Lower leg skin (tissue), 4 donors: ENCODE data around the gene SELENOI. TPM values are rescaled to one million over a fixed set of nuclear protein-coding genes. Genes with fewer than 3 reads are reported as not detected.

Source experiments
- DNase-seq, 2 donors: peaks; one replicate each; pipeline ENCODE4 v3.0.0-alpha.2; 2019; ENCODE audit warnings: low spot score in 2 of 2
- H3K4me3 ChIP-seq: fragments of 200-600 bp; sonication (generic); 2 replicates; pipeline ENCODE4 v1.5.1; 2017; ENCODE audit warnings: mild to moderate bottlenecking, low read depth; ENCODE audit not compliant: poor library complexity, severe bottlenecking
- POLR2A ChIP-seq, 2 donors: fragments of 450-650 bp; IDR thresholded peaks; one replicate each; pipeline ENCODE4 v1.6.1; 2016 to 2017; ENCODE audit warnings: antibody characterized with exemption in 2 of 2, mild to moderate bottlenecking in 1 of 2, moderate library complexity in 1 of 2
- WGBS, 2 donors: methylation state at CpG; one replicate each; pipeline ENCODE4 v1.1.5; 2018; 5-methylcytosine and 5-hydroxymethylcytosine counted together
- intact Hi-C: fragments of 100-400 bp; cut with DNase I; formaldehyde crosslinking; loops from one replicate; pipeline ENCODE4 v1.15.0; 2023; ENCODE audit warnings: low total_unique reads
- total RNA-seq, 4 donors: library from RNA; depleted of rRNA; stranded (reverse); fragments of >200 nt; gene quantifications; one replicate each; pipeline ENCODE4 v1.1.0, GENCODE V29; 2016
- TF ChIP-seq, protein P1 (sequence below), 3 donors: fragments of 450-650 bp; IDR thresholded peaks; one replicate each; pipeline ENCODE4 v1.5.1; 2016; ENCODE audit warnings: antibody characterized with exemption in 3 of 3, mild to moderate bottlenecking in 3 of 3, moderate library complexity in 2 of 3

The SELENOI gene
- total RNA-seq, 4 donors from 2014 or later = 24.7 to 34.3 (median 29.2) TPM

DNA sequence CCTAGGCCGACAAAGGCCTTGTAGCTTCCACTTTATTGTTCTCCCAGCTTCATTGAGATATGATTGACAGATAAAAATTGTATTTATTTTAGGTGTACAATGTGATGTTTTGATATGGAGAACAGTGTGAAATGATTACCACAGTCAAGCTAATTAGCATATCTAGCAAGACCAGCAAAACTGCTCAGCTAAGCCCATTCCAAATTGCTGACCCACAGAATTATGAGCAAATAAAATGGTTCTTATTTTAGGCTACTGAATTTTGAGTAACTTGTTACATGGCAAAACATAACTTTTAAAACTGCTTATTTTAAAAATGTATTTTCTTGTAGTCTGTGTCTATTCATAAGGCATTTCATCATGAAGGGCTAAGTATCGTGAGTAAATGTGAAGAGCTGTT, 8.6 kb upstream of the SELENOI start:
- no peak for TF ChIP-seq POLR2A (IDR thresholded peaks at IDR 0.05)
- TF ChIP-seq, protein P1, sequence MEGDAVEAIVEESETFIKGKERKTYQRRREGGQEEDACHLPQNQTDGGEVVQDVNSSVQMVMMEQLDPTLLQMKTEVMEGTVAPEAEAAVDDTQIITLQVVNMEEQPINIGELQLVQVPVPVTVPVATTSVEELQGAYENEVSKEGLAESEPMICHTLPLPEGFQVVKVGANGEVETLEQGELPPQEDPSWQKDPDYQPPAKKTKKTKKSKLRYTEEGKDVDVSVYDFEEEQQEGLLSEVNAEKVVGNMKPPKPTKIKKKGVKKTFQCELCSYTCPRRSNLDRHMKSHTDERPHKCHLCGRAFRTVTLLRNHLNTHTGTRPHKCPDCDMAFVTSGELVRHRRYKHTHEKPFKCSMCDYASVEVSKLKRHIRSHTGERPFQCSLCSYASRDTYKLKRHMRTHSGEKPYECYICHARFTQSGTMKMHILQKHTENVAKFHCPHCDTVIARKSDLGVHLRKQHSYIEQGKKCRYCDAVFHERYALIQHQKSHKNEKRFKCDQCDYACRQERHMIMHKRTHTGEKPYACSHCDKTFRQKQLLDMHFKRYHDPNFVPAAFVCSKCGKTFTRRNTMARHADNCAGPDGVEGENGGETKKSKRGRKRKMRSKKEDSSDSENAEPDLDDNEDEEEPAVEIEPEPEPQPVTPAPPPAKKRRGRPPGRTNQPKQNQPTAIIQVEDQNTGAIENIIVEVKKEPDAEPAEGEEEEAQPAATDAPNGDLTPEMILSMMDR (IDR thresholded peaks at IDR 0.05) = no peak
- 91 to 92% methylated on average over 2 of the region's 2 CpGs for WGBS, 2 donors
- H3K4me3 ChIP-seq = no peak overlapping the region
- no peak for DNase-seq
- intact Hi-C loops = no loop called here

DNA sequence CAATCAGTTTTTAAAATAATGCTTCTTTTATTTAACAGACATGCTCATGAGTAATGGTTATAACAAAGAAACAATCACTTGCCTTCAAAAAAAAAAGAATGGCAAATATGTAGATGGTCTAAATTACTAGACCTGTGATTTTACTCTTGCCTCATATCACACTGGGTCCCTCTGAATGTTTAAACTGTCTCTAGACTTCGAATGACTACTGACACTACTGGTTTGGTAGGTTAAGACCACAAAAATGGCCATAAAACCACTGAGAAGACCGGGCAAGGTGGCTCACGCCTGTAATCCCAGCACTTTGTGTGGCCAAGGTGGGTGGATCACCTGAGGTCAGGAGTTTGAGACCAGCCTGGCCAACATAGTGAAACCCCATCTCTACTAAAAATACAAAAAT, 5.1 kb upstream of the SELENOI start:
- intact Hi-C loops = no loop called here
- TF ChIP-seq, protein P1 (IDR thresholded peaks at IDR 0.05) = no peak
- TF ChIP-seq POLR2A (IDR thresholded peaks at IDR 0.05) = no peak
- no peak for DNase-seq
- no peak overlapping the region for H3K4me3 ChIP-seq
- WGBS, 2 donors = 54 to 84% methylated on average over 3 of the region's 3 CpGs

DNA sequence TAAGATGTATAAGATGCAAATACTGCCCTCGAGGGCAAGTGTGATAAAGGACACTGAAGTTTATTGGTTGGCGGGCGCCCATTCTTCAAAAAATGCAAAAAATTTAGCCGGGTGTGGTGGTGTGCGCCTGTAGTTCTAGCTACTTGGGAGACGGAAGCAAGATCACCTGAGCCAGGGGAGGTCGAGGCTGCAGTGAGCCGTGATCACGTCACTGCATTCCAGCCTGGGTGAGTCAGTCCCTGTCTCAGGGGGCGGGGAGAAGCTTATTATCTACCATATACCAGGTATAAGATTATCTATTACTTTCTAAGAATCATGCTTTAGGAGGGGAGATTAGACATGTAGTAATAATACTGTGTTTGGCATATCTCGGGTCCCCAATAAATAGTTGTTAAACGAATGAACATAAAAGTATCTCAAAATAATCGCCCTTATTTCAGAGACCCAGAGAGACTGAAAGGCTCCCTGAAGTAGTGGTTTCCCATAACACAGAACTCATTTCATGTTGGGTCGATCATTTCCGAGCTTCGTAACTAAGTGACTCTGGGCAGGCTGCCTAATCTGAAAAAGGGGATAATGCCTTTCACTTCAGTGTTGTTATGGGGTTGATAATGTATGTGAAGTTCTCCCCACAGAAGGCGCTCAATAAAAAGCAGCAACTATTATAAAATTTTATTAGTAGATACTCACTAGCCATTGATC, 1.2 kb upstream of the SELENOI start:
- no peak for TF ChIP-seq POLR2A (IDR thresholded peaks at IDR 0.05)
- TF ChIP-seq, protein P1 (IDR thresholded peaks at IDR 0.05) = no peak
- H3K4me3 ChIP-seq = peak overlapping the region; percentile 66
- no peak for DNase-seq
- intact Hi-C loops = no loop called here
- WGBS, 2 donors = 36 to 42% methylated on average over 17 of the region's 17 CpGs

DNA sequence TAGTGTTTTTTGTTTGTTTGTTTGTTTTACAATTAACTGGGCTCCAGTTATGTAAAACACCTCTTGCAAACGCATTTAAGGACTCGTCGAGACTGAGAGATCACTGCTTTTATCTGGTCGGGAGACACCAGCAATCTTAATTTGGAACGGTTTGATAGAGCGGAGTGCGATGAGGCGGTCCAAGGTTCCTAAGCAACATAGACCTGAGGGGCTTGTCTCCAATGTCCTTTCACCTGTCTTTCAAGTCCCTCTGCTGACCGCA, 729 bp upstream of the SELENOI start:
- TF ChIP-seq POLR2A (IDR thresholded peaks at IDR 0.05) = no peak
- TF ChIP-seq, protein P1 (IDR thresholded peaks at IDR 0.05) = no peak
- H3K4me3 ChIP-seq = peak overlapping the region; percentile 66
- DNase-seq = no peak
- WGBS, 2 donors = 0 to 1% methylated on average over 9 of the region's 9 CpGs
- intact Hi-C loops = no loop called here

DNA sequence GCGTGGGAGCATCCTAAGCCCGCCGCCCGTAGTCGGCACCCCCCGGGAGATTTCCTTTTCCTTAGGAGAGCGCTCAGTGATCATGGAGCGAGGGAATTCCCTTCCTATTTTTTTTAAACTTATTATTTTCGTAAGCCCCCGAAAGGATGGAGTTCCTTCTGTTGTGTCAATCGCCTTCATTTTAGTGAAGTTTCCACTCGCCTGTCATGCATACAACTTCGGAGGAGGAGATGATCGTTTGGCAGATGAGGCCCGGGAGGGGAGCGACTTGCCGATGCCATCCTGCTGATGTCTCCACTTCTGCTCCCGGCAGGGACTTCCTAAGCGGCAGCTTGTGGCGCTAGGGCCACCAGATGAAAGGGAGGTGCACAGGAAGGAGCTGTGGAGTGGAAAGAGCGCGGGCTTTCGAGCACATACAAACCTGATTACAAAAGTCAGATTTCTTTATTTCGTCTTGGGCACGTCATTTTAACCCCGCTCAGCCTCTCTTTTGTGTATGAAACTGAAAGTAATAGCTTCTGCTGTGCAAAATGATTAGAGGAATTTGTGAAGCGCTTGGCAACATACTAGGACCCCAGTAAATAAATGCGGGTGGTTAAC, 611 bp downstream of the SELENOI start, which contains the start of gene ADGRF3:
Gene ADGRF3, minus strand, starts transcription at position 336 of the 600 bp plus-strand sequence. CDS start 555 bp downstream, outside the sequence.
- WGBS, 2 donors = 0 to 1% methylated on average over 27 to 28 of the region's 28 CpGs
- DNase-seq = peak; percentile 26 to 91
- peak within 1 kb of the TSS; percentile 78 for H3K4me3 ChIP-seq
- intact Hi-C loops = no loop called here
- TF ChIP-seq, protein P1 (IDR thresholded peaks at IDR 0.05) = no peak
- no peak for TF ChIP-seq POLR2A (IDR thresholded peaks at IDR 0.05)
